Peyer's patch (tissue), 4 donors: ENCODE results near the gene NPR3.

Experiments used
- POLR2A ChIP-seq, 2 donors: fragments of 450-650 bp; IDR thresholded peaks; one replicate each; pipeline ENCODE4 v1.5.1; 2017; ENCODE audit warnings: antibody characterized with exemption in 2 of 2, mild to moderate bottlenecking in 2 of 2, moderate library complexity in 2 of 2
- TF ChIP-seq, protein P1 (sequence below), 6 experiments: fragments of 450-650 bp in 4 of 6; fragments of 200-600 bp in 2 of 6; sonication (generic) in 1 of 6; IDR thresholded peaks; one replicate each; pipeline ENCODE4 v1.5.1; 2017 to 2019; ENCODE audit warnings: antibody characterized with exemption in 6 of 6, mild to moderate bottlenecking in 3 of 6, moderate library complexity in 1 of 6

GRCh38 chr5:32837211-32837610 lies 126.1 kb downstream of the NPR3 start:
- no peak for TF ChIP-seq POLR2A (IDR thresholded peaks at IDR 0.05)
- TF ChIP-seq, protein P1, sequence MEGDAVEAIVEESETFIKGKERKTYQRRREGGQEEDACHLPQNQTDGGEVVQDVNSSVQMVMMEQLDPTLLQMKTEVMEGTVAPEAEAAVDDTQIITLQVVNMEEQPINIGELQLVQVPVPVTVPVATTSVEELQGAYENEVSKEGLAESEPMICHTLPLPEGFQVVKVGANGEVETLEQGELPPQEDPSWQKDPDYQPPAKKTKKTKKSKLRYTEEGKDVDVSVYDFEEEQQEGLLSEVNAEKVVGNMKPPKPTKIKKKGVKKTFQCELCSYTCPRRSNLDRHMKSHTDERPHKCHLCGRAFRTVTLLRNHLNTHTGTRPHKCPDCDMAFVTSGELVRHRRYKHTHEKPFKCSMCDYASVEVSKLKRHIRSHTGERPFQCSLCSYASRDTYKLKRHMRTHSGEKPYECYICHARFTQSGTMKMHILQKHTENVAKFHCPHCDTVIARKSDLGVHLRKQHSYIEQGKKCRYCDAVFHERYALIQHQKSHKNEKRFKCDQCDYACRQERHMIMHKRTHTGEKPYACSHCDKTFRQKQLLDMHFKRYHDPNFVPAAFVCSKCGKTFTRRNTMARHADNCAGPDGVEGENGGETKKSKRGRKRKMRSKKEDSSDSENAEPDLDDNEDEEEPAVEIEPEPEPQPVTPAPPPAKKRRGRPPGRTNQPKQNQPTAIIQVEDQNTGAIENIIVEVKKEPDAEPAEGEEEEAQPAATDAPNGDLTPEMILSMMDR (IDR thresholded peaks at IDR 0.05), result no peak
